H1 (cell line): ENCODE data around the gene CEP41.

Experiments used
- CHD7 ChIP-seq: fragments of 300-600 bp; sonication (generic); IDR thresholded peaks from 2 replicates; pipeline ENCODE4 v1.7.1; 2012; ENCODE audit warnings: low read length, moderate library complexity, mild to moderate bottlenecking, inconsistent platforms; ENCODE audit not compliant: insufficient replicate concordance
- CTCF ChIP-seq, 3 experiments: IDR thresholded peaks; 1 replicate in 2 of 3; 2 replicates in 1 of 3; pipeline versions ENCODE4 v1.5.1 to v1.6.1; 2011; ENCODE audit warnings: low read length in 3 of 3, mild to moderate bottlenecking in 3 of 3, inconsistent platforms in 2 of 3, low read depth in 1 of 3, moderate library complexity in 1 of 3; ENCODE audit not compliant: insufficient read depth in 1 of 3; ENCODE audit errors: control extremely low read depth in 1 of 3
- EP300 ChIP-seq, 2 experiments: IDR thresholded peaks; 1 replicate in 1 of 2; 2 replicates in 1 of 2; pipeline ENCODE4 v1.6.1; 2011 to 2012; ENCODE audit warnings: low read depth in 2 of 2, low read length in 2 of 2, mild to moderate bottlenecking in 2 of 2, borderline replicate concordance in 1 of 2, inconsistent platforms in 1 of 2, moderate library complexity in 1 of 2
- GTF2F1 ChIP-seq: IDR thresholded peaks from 2 replicates; pipeline ENCODE4 v1.6.1; 2012; ENCODE audit warnings: low read depth, low read length, improper control_type of control experiment, borderline replicate concordance
- HDAC2 ChIP-seq, 2 experiments: fragments of 300-600 bp in 1 of 2; sonication (generic) in 1 of 2; IDR thresholded peaks; 2 replicates each; pipeline ENCODE4 v1.6.1; 2011 to 2012; ENCODE audit warnings: low read depth in 2 of 2, low read length in 2 of 2, mild to moderate bottlenecking in 2 of 2, moderate library complexity in 2 of 2, borderline replicate concordance in 1 of 2, inconsistent platforms in 1 of 2
- JUN ChIP-seq: IDR thresholded peaks from 2 replicates; pipeline ENCODE4 v1.6.1; 2011; ENCODE audit warnings: low read depth, mild to moderate bottlenecking, improper control_type of control experiment, low read length
- JUND ChIP-seq: IDR thresholded peaks from 2 replicates; pipeline ENCODE4 v1.6.1; 2011; ENCODE audit warnings: mild to moderate bottlenecking, improper control_type of control experiment, low read length
- POLR2A ChIP-seq, 2 experiments: IDR thresholded peaks; 1 replicate in 1 of 2; 2 replicates in 1 of 2; pipeline ENCODE4 v1.6.1; 2011; ENCODE audit warnings: low read depth in 2 of 2, low read length in 2 of 2, mild to moderate bottlenecking in 2 of 2; ENCODE audit errors: control extremely low read depth in 1 of 2
- POLR2AphosphoS5 ChIP-seq: IDR thresholded peaks from 2 replicates; pipeline ENCODE4 v1.6.1; 2011; ENCODE audit warnings: low read depth, low read length

- TF ChIP-seq POLR2AphosphoS5 (no peak), JUND (no peak), GTF2F1 (no peak), JUN (no peak), HDAC2 (IDR thresholded peaks at IDR 0.05; ENCODE audit: borderline replicate concordance in 1 of 2, low read depth in 2 of 2, low read length in 2 of 2) (no peak), CTCF (IDR thresholded peaks at IDR 0.05; ENCODE audit: control extremely low read depth in 1 of 3, insufficient read depth in 1 of 3, low read depth in 1 of 3, low read length in 3 of 3) (no peak), POLR2A (IDR thresholded peaks at IDR 0.05; ENCODE audit: control extremely low read depth in 1 of 2, low read depth in 2 of 2, low read length in 2 of 2) (no peak), EP300 (IDR thresholded peaks at IDR 0.05; ENCODE audit: borderline replicate concordance in 1 of 2, low read depth in 2 of 2, low read length in 2 of 2) (no peak), CHD7 (no peak)
Measured at GRCh38 chr7:130351791-130352090, 89.1 kb downstream of the CEP41 start.
